Measurements from ENCODE around the gene CRIP2.

CRIP2 gene

GRCh38 chr14:105498430-105499255 is 24.0 kb downstream of the CRIP2 start:
- TF ChIP-seq, protein P1, sequence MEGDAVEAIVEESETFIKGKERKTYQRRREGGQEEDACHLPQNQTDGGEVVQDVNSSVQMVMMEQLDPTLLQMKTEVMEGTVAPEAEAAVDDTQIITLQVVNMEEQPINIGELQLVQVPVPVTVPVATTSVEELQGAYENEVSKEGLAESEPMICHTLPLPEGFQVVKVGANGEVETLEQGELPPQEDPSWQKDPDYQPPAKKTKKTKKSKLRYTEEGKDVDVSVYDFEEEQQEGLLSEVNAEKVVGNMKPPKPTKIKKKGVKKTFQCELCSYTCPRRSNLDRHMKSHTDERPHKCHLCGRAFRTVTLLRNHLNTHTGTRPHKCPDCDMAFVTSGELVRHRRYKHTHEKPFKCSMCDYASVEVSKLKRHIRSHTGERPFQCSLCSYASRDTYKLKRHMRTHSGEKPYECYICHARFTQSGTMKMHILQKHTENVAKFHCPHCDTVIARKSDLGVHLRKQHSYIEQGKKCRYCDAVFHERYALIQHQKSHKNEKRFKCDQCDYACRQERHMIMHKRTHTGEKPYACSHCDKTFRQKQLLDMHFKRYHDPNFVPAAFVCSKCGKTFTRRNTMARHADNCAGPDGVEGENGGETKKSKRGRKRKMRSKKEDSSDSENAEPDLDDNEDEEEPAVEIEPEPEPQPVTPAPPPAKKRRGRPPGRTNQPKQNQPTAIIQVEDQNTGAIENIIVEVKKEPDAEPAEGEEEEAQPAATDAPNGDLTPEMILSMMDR (IDR thresholded peaks at IDR 0.05; ENCODE audit: poor library complexity, severe bottlenecking): no peak
- no peaks in the 10 kb centered on the region for H3K4me1 ChIP-seq (ENCODE audit: insufficient read depth, poor library complexity, severe bottlenecking)
- H3K9me3 ChIP-seq (ENCODE audit: severe bottlenecking): no peaks in the 10 kb centered on the region
- H3K27me3 ChIP-seq (ENCODE audit: insufficient read depth, poor library complexity, severe bottlenecking): no peaks in the 10 kb centered on the region
- ATAC-seq (ENCODE audit: low read depth) (no peak), DNase-seq (ENCODE audit: low spot score) (peak; percentile 78)
- no peaks in the 10 kb centered on the region for H3K36me3 ChIP-seq (ENCODE audit: low read depth)
- no peak overlapping the region for H3K27ac ChIP-seq (ENCODE audit: poor library complexity, severe bottlenecking)
- H3K4me3 ChIP-seq (ENCODE audit: severe bottlenecking): no peak overlapping the region

- Histone ChIP-seq H3K27me3 (ENCODE audit: insufficient read depth, poor library complexity, severe bottlenecking) (no peaks in the 10 kb centered on the region), H3K4me3 (ENCODE audit: severe bottlenecking) (no peak overlapping the region), H3K4me1 (ENCODE audit: insufficient read depth, poor library complexity, severe bottlenecking) (no peaks in the 10 kb centered on the region), H3K36me3 (ENCODE audit: low read depth) (no peaks in the 10 kb centered on the region), H3K9me3 (ENCODE audit: severe bottlenecking) (no peaks in the 10 kb centered on the region), H3K27ac (ENCODE audit: poor library complexity, severe bottlenecking) (no peak overlapping the region)
- ATAC-seq (ENCODE audit: low read depth): 0 out of 3 replicates have a peak, but pooled peaks have one; percentile 4
- DNase-seq (ENCODE audit: low spot score): no peak
- TF ChIP-seq, protein P1 (IDR thresholded peaks at IDR 0.05; ENCODE audit: poor library complexity, severe bottlenecking): no peak
Observed at GRCh38 chr14:105499256-105500035, 24.8 kb downstream of the CRIP2 start.

- no peak overlapping the region for H3K27ac ChIP-seq (ENCODE audit: poor library complexity, severe bottlenecking)
- no peak for ATAC-seq (ENCODE audit: low read depth)
- peak; percentile 66 for DNase-seq (ENCODE audit: low spot score)
Observed at GRCh38 chr14:105500036-105500725, 25.6 kb downstream of the CRIP2 start.

GRCh38 chr14:105500726-105501101 is 26.1 kb downstream of the CRIP2 start:
- H3K27ac ChIP-seq (ENCODE audit: poor library complexity, severe bottlenecking): no peak overlapping the region
- peak; percentile 46 for DNase-seq (ENCODE audit: low spot score)
- no peaks in the 10 kb centered on the region for H3K9me3 ChIP-seq (ENCODE audit: severe bottlenecking)

More at GRCh38 chr14:105500036-105500725, 25.6 kb downstream of the CRIP2 start:
- H3K4me3 ChIP-seq (ENCODE audit: severe bottlenecking): no peak overlapping the region
- H3K27me3 ChIP-seq (ENCODE audit: insufficient read depth, poor library complexity, severe bottlenecking): no peaks in the 10 kb centered on the region
- TF ChIP-seq, protein P1 (IDR thresholded peaks at IDR 0.05; ENCODE audit: poor library complexity, severe bottlenecking): no peak
- H3K9me3 ChIP-seq (ENCODE audit: severe bottlenecking): no peaks in the 10 kb centered on the region
- no peaks in the 10 kb centered on the region for H3K4me1 ChIP-seq (ENCODE audit: insufficient read depth, poor library complexity, severe bottlenecking)
- no peaks in the 10 kb centered on the region for H3K36me3 ChIP-seq (ENCODE audit: low read depth)

More at GRCh38 chr14:105500726-105501101, 26.1 kb downstream of the CRIP2 start:
- no peak for ATAC-seq (ENCODE audit: low read depth)
- Histone ChIP-seq H3K4me1 (ENCODE audit: insufficient read depth, poor library complexity, severe bottlenecking) (no peaks in the 10 kb centered on the region), H3K36me3 (ENCODE audit: low read depth) (no peaks in the 10 kb centered on the region), H3K4me3 (ENCODE audit: severe bottlenecking) (no peak overlapping the region), H3K27me3 (ENCODE audit: insufficient read depth, poor library complexity, severe bottlenecking) (no peaks in the 10 kb centered on the region)
- TF ChIP-seq, protein P1 (IDR thresholded peaks at IDR 0.05; ENCODE audit: poor library complexity, severe bottlenecking): no peak
